Measurements from ENCODE around the gene IL36B. TPM values are rescaled to one million over a fixed set of nuclear protein-coding genes. Genes with fewer than 3 reads are reported as not detected.

The IL36B gene
- total and polyA plus RNA-seq, 2 donors (not counting 1 experiment from before 2014, with no cell fraction given): not detected

DNA sequence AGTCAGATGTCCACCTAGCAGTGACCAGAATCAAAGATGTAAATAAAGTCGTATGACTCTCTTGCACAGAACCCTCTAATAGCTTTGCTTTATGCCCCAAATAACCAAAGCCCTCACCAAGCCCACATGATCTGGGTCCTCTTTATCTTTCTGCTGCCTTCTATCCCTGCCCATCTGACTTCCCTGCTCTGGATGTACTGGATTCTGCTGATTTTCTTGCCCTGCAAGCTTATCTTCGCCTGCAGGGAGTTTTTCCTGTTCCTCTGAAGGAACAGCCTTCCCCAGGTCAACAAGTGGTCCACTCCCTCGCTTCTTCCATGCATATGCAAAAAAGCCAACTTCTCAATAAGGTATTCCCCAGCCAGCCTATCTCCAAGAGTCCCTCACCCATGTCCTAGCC, 18.7 kb downstream of the IL36B start:
- Histone ChIP-seq H3K4me1 (ENCODE audit: control insufficient read depth in 2 of 2, insufficient read depth in 2 of 2, low read length in 2 of 2) (no peaks in the 10 kb centered on the region), H3K27ac (ENCODE audit: low read length in 2 of 2) (no peak overlapping the region), H3K36me3 (replicated peaks in 1 of 2; ENCODE audit: control extremely low read depth in 1 of 2, control insufficient read depth in 1 of 2, extremely low read depth in 1 of 2, insufficient read depth in 2 of 2, low read length in 1 of 2) (no peaks in the 10 kb centered on the region), H3K27me3 (replicated peaks in 1 of 4; ENCODE audit: control extremely low read depth in 1 of 4, control insufficient read depth in 3 of 4, insufficient read depth in 4 of 4, low read length in 3 of 4) (peaks cover 0 to 14% (median 8%) of the 10 kb centered on the region in 4 experiments), H3K9me3 (ENCODE audit: control extremely low read depth in 1 of 3, control insufficient read depth in 2 of 3, insufficient read depth in 1 of 3, low read length in 2 of 3) (no peaks in the 10 kb centered on the region), H4K20me1 (ENCODE audit: control insufficient read depth, insufficient read depth, low read length, poor library complexity, severe bottlenecking) (no peaks in the 10 kb centered on the region), H3K79me2 (ENCODE audit: control insufficient read depth, insufficient read depth, low read length) (no peaks in the 10 kb centered on the region), H2AFZ (ENCODE audit: insufficient read depth, low read depth, low read length, poor library complexity, severe bottlenecking) (no peak overlapping the region), H3K9ac (ENCODE audit: low read length) (no peak overlapping the region), H3K4me2 (replicated peaks; ENCODE audit: low read depth, low read length, poor library complexity, severe bottlenecking) (no peak overlapping the region), H3K4me3 (ENCODE audit: control extremely low read depth in 1 of 5, extremely low read depth in 1 of 5, insufficient read depth in 1 of 5, low read depth in 2 of 5, low read length in 4 of 5) (no peak overlapping the region)
- no peak overlapping the region for H3K27ac Mint-ChIP-seq
- TF ChIP-seq CTCF (IDR thresholded peaks at IDR 0.05): no peak
- no peak for TF ChIP-seq EZH2 (IDR thresholded peaks at IDR 0.05; ENCODE audit: borderline replicate concordance, insufficient read depth, low read depth, low read length, poor library complexity, severe bottlenecking)
- no peaks in the 10 kb centered on the region for H3K4me1 Mint-ChIP-seq
- DNase-seq (no peak), ATAC-seq (ENCODE audit: low read depth) (no peak)
- H3K27me3 Mint-ChIP-seq: peaks cover 42% of the 10 kb centered on the region
- H3K9me3 Mint-ChIP-seq (ENCODE audit: insufficient read depth): no peaks in the 10 kb centered on the region
- WGBS (ENCODE audit: insufficient coverage): 73% methylated on average over 3 of the region's 3 CpGs
- ChIA-PET CTCF (no interaction called here), POLR2A (no interaction called here)
- intact Hi-C loops (cut with micrococcal nuclease): no loop called here
- no peak overlapping the region for H3K4me3 Mint-ChIP-seq

- H3K9me3 Mint-ChIP-seq (ENCODE audit: insufficient read depth): no peaks in the 10 kb centered on the region
- POLR2A ChIA-PET: no interaction called here
- H3K4me1 Mint-ChIP-seq: no peaks in the 10 kb centered on the region
- Histone ChIP-seq H3K27me3 (replicated peaks in 1 of 4; ENCODE audit: control extremely low read depth in 1 of 4, control insufficient read depth in 3 of 4, insufficient read depth in 4 of 4, low read length in 3 of 4) (peaks cover 0 to 15% (median 14%) of the 10 kb centered on the region in 4 experiments), H3K9me3 (ENCODE audit: control extremely low read depth in 1 of 3, control insufficient read depth in 2 of 3, insufficient read depth in 1 of 3, low read length in 2 of 3) (no peaks in the 10 kb centered on the region), H3K4me2 (replicated peaks; ENCODE audit: low read depth, low read length, poor library complexity, severe bottlenecking) (no peak overlapping the region), H3K27ac (ENCODE audit: low read length in 2 of 2) (no peak overlapping the region), H4K20me1 (ENCODE audit: control insufficient read depth, insufficient read depth, low read length, poor library complexity, severe bottlenecking) (no peaks in the 10 kb centered on the region), H3K4me3 (ENCODE audit: control extremely low read depth in 1 of 5, extremely low read depth in 1 of 5, insufficient read depth in 1 of 5, low read depth in 2 of 5, low read length in 4 of 5) (no peak overlapping the region), H2AFZ (ENCODE audit: insufficient read depth, low read depth, low read length, poor library complexity, severe bottlenecking) (no peak overlapping the region), H3K36me3 (replicated peaks in 1 of 2; ENCODE audit: control extremely low read depth in 1 of 2, control insufficient read depth in 1 of 2, extremely low read depth in 1 of 2, insufficient read depth in 2 of 2, low read length in 1 of 2) (no peaks in the 10 kb centered on the region), H3K79me2 (ENCODE audit: control insufficient read depth, insufficient read depth, low read length) (no peaks in the 10 kb centered on the region), H3K9ac (ENCODE audit: low read length) (no peak overlapping the region), H3K4me1 (ENCODE audit: control insufficient read depth in 2 of 2, insufficient read depth in 2 of 2, low read length in 2 of 2) (no peaks in the 10 kb centered on the region)
- intact Hi-C loops (cut with micrococcal nuclease): no loop called here
- ATAC-seq (ENCODE audit: low read depth) (no peak), DNase-seq (no peak)
- 100% methylated on average over 1 of the region's 1 CpG for WGBS (ENCODE audit: insufficient coverage)
- H3K4me3 Mint-ChIP-seq: no peak overlapping the region
- peaks cover 48% of the 10 kb centered on the region for H3K27me3 Mint-ChIP-seq
- TF ChIP-seq CTCF (IDR thresholded peaks at IDR 0.05) (no peak), EZH2 (IDR thresholded peaks at IDR 0.05; ENCODE audit: borderline replicate concordance, insufficient read depth, low read depth, low read length, poor library complexity, severe bottlenecking) (no peak)
- CTCF ChIA-PET: no interaction called here
- no peak overlapping the region for H3K27ac Mint-ChIP-seq
Observed at GRCh38 chr2:113032737-113033136, 19.9 kb downstream of the IL36B start.
